Endodermal cell (in vitro differentiated cells): ENCODE measurements around the gene NDUFV1. TPM values are rescaled to one million over a fixed set of nuclear protein-coding genes. Genes with fewer than 3 reads are reported as not detected.

Source experiments
- DNase-seq: peaks from one replicate; pipeline ENCODE4 v3.0.0-alpha.2; 2017
- H3K27ac ChIP-seq: 2 replicates; pipeline ENCODE4 v1.5.1; 2013; ENCODE audit warnings: mild to moderate bottlenecking, low read depth, low read length, moderate library complexity
- H3K27me3 ChIP-seq: 2 replicates; pipeline ENCODE4 v1.6.1; 2013; ENCODE audit warnings: mild to moderate bottlenecking, low read length, moderate library complexity; ENCODE audit not compliant: insufficient read depth, control insufficient read depth, poor library complexity, severe bottlenecking
- H3K36me3 ChIP-seq: 2 replicates; pipeline ENCODE4 v1.7.0; 2013; ENCODE audit warnings: mild to moderate bottlenecking, low read length, moderate library complexity; ENCODE audit not compliant: control insufficient read depth, insufficient read depth
- H3K4me1 ChIP-seq: one replicate; pipeline ENCODE4 v1.7.0; 2013; ENCODE audit warnings: low read length; ENCODE audit not compliant: control insufficient read depth, insufficient read depth
- H3K4me3 ChIP-seq: 2 replicates; pipeline ENCODE4 v1.5.1; 2013; ENCODE audit warnings: mild to moderate bottlenecking, low read length, moderate library complexity
- H3K9ac ChIP-seq: 2 replicates; pipeline ENCODE4 v1.6.1; 2013; ENCODE audit warnings: mild to moderate bottlenecking, low read length, moderate library complexity; ENCODE audit not compliant: poor library complexity, severe bottlenecking; ENCODE audit errors: extremely low read depth
- H3K9me3 ChIP-seq: 2 replicates; pipeline ENCODE4 v1.6.1; 2013; ENCODE audit warnings: mild to moderate bottlenecking, low read length, moderate library complexity; ENCODE audit not compliant: control insufficient read depth
- H3K27ac Mint-ChIP-seq: 2 replicates; pipeline ENCODE4 v1.8.0; 2020; ENCODE audit warnings: mixed read lengths
- H3K27me3 Mint-ChIP-seq: 2 replicates; pipeline ENCODE4 v1.8.0; 2021; ENCODE audit warnings: mild to moderate bottlenecking, mixed read lengths; ENCODE audit not compliant: insufficient read depth
- H3K36me3 Mint-ChIP-seq: 2 replicates; pipeline ENCODE4 v1.8.0; 2020; ENCODE audit warnings: low read depth, mixed read lengths
- H3K4me1 Mint-ChIP-seq: 2 replicates; pipeline ENCODE4 v1.8.0; 2020; ENCODE audit warnings: mixed read lengths
- H3K4me3 Mint-ChIP-seq: 2 replicates; pipeline ENCODE4 v1.8.0; 2020; ENCODE audit warnings: mild to moderate bottlenecking, moderate library complexity, mixed read lengths
- H3K9me3 Mint-ChIP-seq: 2 replicates; pipeline ENCODE4 v1.8.0; 2020; ENCODE audit warnings: mild to moderate bottlenecking, mixed read lengths
- WGBS, 2 experiments: methylation state at CpG; one replicate each; pipeline versions ENCODE4 v1.1.5 to v1.1.7; 2013; ENCODE audit warnings: missing lambda C conversion rate in 2 of 2, mixed read lengths in 1 of 2; ENCODE audit not compliant: insufficient coverage in 1 of 2, insufficient read length in 1 of 2; 5-methylcytosine and 5-hydroxymethylcytosine counted together
- total RNA-seq, 2 donors: library from RNA; stranded (reverse); fragmentation: NEBNext Ultra II Directional in 1 of 2; extraction: Animal tissue kit (Norgen Biotek cat#: 25700) in 1 of 2; gene quantifications; 2 replicates in 1 of 2; 3 replicates in 1 of 2; pipeline ENCODE4 v1.2.1, GENCODE V29; 2021
- TF ChIP-seq, protein P1 (sequence below): fragments of 200-600 bp; sonication (generic); conservative IDR thresholded peaks from 2 replicates; pipeline ENCODE4 v1.5.0; 2021; ENCODE audit warnings: antibody characterized with exemption, mild to moderate bottlenecking

Gene NDUFV1
- total RNA-seq, 2 donors from 2014 or later = 135 to 160 TPM

DNA sequence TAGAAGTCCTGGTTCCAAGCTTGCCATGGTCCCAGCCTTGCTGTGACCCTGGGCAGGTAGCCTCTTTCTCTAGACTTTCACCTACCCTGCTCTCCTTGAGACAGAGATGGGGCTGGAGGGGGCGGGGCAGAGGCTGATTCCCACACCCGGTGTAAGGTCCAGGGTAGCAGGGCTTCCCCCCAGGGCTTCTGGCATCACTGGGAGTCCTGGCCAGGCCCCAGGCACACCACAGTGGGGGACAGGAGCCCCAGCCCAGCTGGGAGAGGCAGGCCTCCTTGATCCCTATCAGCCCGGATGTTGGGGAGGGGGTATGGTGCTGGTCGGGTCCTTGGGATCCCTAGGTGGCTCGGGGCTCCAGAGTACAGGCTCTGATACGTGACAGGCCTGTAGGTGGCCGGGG lies 24.7 kb downstream of the NDUFV1 start:
- Histone ChIP-seq H3K36me3 (no peaks in the 10 kb centered on the region), H3K27ac (no peak overlapping the region), H3K9ac (no peak overlapping the region), H3K27me3 (no peaks in the 10 kb centered on the region), H3K4me3 (peak overlapping the region; percentile 78), H3K9me3 (no peaks in the 10 kb centered on the region), H3K4me1 (peaks cover 8% of the 10 kb centered on the region)
- TF ChIP-seq, protein P1, sequence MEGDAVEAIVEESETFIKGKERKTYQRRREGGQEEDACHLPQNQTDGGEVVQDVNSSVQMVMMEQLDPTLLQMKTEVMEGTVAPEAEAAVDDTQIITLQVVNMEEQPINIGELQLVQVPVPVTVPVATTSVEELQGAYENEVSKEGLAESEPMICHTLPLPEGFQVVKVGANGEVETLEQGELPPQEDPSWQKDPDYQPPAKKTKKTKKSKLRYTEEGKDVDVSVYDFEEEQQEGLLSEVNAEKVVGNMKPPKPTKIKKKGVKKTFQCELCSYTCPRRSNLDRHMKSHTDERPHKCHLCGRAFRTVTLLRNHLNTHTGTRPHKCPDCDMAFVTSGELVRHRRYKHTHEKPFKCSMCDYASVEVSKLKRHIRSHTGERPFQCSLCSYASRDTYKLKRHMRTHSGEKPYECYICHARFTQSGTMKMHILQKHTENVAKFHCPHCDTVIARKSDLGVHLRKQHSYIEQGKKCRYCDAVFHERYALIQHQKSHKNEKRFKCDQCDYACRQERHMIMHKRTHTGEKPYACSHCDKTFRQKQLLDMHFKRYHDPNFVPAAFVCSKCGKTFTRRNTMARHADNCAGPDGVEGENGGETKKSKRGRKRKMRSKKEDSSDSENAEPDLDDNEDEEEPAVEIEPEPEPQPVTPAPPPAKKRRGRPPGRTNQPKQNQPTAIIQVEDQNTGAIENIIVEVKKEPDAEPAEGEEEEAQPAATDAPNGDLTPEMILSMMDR = no peak
- peak; percentile 76 for DNase-seq
- peak overlapping the region; percentile 94 for H3K27ac Mint-ChIP-seq
- no peaks in the 10 kb centered on the region for H3K9me3 Mint-ChIP-seq
- no peaks in the 10 kb centered on the region for H3K27me3 Mint-ChIP-seq
- peaks cover 10% of the 10 kb centered on the region for H3K36me3 Mint-ChIP-seq
- WGBS, 2 experiments = 79 to 100% methylated on average over 1 to 7 of the region's 7 CpGs
- H3K4me1 Mint-ChIP-seq = peaks cover 7% of the 10 kb centered on the region
- peak overlapping the region; percentile 65 for H3K4me3 Mint-ChIP-seq

DNA sequence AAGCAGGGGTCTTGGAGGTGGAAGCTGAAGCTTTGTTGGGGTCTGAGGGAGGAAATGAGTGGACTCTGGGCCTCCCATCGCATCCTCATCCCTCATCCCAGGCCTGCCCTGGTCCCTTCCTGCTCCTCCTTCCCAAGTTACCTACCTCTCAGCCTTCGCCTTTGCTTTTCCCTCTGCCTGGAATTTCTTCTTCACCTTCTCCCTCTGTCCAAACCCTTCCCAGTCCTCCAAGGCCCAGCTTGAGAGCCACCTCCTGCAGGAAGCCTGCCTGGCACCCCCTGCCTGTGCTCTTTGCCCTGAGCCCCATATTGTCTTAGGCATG lies 25.1 kb downstream of the NDUFV1 start:
- H3K27me3 ChIP-seq = no peaks in the 10 kb centered on the region
- WGBS, 2 experiments = 91 to 100% methylated on average over 2 of the region's 2 CpGs
- H3K9ac ChIP-seq = no peak overlapping the region
- no peaks in the 10 kb centered on the region for H3K9me3 Mint-ChIP-seq
- H3K27me3 Mint-ChIP-seq = no peaks in the 10 kb centered on the region
- H3K4me3 ChIP-seq = no peak overlapping the region
- peaks cover 7% of the 10 kb centered on the region for H3K4me1 Mint-ChIP-seq
- peaks cover 6% of the 10 kb centered on the region for H3K36me3 Mint-ChIP-seq
- no peak overlapping the region for H3K27ac ChIP-seq
- no peaks in the 10 kb centered on the region for H3K9me3 ChIP-seq
- H3K27ac Mint-ChIP-seq = no peak overlapping the region
- H3K4me3 Mint-ChIP-seq = no peak overlapping the region
- TF ChIP-seq, protein P1 = no peak
- H3K36me3 ChIP-seq = no peaks in the 10 kb centered on the region
- H3K4me1 ChIP-seq = peaks cover 8% of the 10 kb centered on the region
- DNase-seq = no peak

DNA sequence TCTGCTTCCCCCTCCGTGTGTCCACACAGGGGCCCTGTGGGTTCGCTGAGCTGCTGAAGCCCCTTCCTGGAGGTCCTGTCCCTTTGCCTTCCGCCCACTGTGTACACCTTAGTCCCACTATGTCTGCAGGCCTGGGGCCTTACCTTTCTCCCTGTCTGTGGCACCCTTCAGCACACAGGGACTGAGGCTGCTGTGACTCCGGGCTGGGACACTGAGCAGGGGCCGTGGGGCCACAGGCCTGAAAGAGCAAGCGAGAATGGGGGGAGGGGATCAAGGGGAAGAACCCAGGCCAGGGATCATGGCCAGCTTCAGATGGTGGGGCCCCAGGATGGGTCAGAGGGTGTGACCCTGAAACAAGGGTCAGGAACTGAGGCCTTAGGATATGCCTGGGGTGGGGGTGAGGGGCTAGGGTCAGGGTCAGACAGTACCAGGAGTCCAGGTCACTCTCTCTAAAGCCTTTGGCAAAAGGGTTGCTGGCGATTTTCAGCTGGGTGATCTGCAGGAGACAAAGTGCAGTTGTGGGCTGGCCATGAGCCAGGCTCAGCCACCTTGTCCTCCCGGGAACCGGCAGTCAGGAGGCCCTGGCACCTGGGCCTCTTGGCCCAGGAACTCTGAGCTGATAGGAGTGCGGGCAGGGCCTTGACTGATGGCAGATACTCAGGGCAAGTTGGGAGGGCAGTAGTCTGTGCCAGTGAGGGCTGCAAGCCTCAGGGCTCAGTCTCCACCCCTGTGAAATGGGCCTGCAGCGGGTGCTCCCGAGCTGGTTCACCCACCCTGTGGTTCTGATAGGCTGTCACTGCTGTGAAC lies 25.6 kb downstream of the NDUFV1 start:
- 88 to 94% methylated on average over 6 to 12 of the region's 12 CpGs for WGBS, 2 experiments
- Mint-ChIP-seq H3K4me3 (no peak overlapping the region), H3K27me3 (no peaks in the 10 kb centered on the region), H3K4me1 (peaks cover 7% of the 10 kb centered on the region), H3K36me3 (peaks cover under 1% of the 10 kb centered on the region), H3K27ac (peak overlapping the region; percentile 76), H3K9me3 (no peaks in the 10 kb centered on the region)
- H3K9ac ChIP-seq = no peak overlapping the region
- peak; percentile 70 for DNase-seq
- H3K9me3 ChIP-seq = no peaks in the 10 kb centered on the region
- H3K4me1 ChIP-seq = peaks cover 8% of the 10 kb centered on the region
- no peaks in the 10 kb centered on the region for H3K36me3 ChIP-seq
- H3K4me3 ChIP-seq = no peak overlapping the region
- H3K27me3 ChIP-seq = no peaks in the 10 kb centered on the region
- no peak overlapping the region for H3K27ac ChIP-seq
- TF ChIP-seq, protein P1 = no peak
